Umbilical cord (tissue), 2 donors: ENCODE measurements around the gene SNRPD2. TPM values are rescaled to one million over a fixed set of nuclear protein-coding genes. Genes with fewer than 3 reads are reported as not detected.
"Not testable (repeated sequence)": the region's sequence is repeated elsewhere in the genome, so short reads cannot be mapped to it uniquely, and the experiment has no call there.

Source experiments
- DNase-seq: peaks from one replicate; pipeline ENCODE4 v3.0.0-alpha.2; 2015; ENCODE audit warnings: low spot score
- total RNA-seq: library from RNA; depleted of rRNA; stranded (reverse); fragments of >200 nt; gene quantifications from one replicate; pipeline ENCODE4 v1.2.3, GENCODE V29; 2014; ENCODE audit warnings: low replicate concordance; ENCODE audit not compliant: insufficient read depth

SNRPD2 gene
- total RNA-seq: 108 TPM

GRCh38 chr19:45691516-45692186 lies at the start of gene SNRPD2:
Gene SNRPD2, minus strand, starts transcription at chr19:45691953. Its CDS starts 65 bp downstream, at chr19:45691888.
- DNase-seq: peak; percentile 98

DNA sequence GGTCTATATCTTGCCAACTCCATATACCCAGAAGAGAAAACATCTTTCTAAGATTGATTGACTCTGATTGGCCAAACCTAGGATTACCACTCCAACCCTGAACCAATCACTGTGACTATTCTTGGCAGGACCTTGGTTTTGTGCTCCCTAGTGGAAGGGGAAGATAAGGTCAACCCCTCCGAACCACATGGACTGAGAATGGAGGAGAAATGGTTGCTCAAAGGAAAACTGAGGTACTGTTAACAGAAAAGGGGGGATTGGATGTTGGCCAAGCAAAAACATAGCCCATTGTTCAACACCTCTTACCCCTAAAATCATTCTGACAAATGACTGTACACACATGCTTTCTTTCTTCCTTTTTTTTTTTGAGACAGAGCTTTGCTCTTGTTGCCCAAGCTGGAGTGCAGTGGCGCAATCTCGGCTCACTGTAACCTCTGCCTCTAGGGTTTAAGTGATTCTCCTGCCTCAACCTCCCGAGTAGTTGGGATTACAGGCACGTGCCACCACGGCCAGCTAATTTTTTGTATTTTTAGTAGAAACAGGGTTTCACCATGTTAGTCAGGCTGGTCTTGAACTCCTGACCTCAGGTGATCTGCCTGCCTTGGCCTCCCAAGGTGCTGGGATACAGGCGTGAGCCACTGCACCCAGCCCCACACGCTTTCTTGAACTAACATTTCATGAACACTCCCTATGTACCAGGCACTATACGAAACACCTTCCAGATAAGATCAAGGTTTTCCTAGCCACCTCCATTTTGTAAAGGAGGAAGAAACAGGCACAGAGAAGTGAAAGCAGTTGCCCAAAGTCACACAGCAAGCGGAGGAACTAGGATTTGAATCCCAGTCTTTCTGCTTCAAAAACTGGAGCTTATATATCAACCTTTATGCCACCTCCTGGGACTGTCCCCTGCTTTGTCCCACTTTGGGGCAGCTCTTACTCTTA lies 48.0 kb upstream of the SNRPD2 start:
- no peak for DNase-seq

DNA sequence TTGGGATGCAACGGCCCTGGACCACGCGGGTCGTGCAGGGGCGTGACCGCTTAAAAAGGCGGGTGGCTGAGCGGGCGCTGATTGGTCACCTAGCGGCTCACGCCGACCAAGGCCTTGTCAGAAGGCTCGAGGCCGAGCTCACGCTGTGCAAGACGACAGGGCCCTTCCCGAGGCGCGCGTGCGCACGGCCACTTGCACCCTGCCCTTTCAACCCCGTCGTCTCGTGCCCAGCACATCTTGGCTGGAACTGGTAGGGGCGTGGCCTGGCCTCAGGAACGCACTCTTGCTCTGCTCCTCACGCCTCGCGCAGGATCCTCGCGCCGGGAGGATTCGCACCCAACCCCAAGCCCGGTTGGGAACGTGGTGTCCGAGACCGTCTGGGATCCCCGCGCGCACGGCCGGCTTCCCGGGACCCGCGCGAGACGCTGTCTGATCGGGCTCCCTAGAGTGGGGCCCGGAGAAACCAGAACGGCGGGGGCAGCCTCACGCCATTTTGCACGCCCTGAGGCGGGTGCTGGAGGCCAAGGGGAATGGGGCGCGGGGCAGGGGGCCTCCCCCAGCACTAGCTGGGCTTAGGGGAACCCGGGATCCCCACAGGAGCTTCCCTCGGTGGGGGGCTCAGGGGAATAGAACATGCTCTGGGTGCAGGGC lies 41.5 kb upstream of the SNRPD2 start, which contains the start of gene MEIOSIN:
Gene MEIOSIN (plus strand): TSS at position 280 of the 651 bp plus-strand sequence. CDS start 1,938 bp downstream, outside the sequence.
- DNase-seq: no peak

GRCh38 chr19:45730368-45731288 lies 38.9 kb upstream of the SNRPD2 start, which contains the start of gene FBXO46:
Gene FBXO46, minus strand, starts transcription at chr19:45730896. Its CDS starts 17,401 bp downstream, at chr19:45713495.
- DNase-seq: peak; percentile 99

- DNase-seq: no peak
Measured at GRCh38 chr19:45729800-45730290, 38.1 kb upstream of the SNRPD2 start.

DNA sequence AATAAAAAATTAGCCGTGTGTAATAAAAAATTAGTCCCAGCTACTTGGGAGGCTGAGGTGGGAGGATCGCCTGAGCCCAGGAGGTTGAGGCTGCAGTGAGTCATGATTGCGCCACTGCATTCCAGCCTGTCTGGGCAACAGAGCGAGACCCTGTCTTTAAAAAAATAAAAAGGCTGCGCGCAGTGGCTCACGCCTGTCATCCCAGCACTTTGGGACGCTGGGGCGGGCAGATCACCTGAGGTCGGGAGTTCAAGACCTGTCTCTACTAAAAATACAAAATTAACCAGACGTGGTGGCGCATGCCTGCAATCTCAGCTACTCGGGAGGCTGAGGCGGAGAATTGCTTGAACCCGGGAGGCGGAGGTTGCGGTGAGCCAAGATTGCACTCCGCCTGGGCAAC lies 36.9 kb upstream of the SNRPD2 start:
- DNase-seq: not testable (repeated sequence)

- DNase-seq: not testable (repeated sequence)
Measured at GRCh38 chr19:45720065-45720464, 28.3 kb upstream of the SNRPD2 start.

DNA sequence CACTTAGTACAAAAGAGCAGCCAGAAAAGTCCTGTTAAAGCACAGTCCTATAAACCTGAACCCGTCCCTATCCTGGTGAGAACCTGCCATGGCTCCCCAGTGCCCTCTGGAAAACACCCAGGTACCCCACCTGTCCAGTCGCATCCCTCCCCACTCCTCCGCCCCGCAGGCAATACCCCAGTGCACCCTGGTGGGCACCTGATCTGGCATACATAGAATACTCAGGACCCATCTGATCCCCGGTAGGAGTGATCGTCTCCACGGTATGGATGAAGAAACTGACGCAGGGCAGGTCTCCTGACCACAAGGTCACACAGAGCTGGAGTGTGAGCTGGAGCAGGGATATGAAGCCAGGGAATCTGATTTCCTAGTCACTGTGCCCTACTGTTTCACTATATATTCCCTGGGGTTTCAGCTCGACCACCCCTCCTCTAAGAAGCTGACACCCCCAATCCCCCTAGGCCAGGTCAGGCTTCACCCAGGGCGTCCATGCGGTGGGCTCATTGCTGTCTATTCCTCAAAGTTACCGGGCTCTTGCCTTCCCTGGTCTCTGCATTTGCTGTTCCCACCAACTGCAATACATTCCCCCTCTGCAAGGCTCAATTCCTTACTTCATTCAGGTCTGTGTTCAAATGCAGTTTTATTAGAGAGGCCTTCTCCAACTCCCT lies 26.4 kb upstream of the SNRPD2 start:
- no peak for DNase-seq

DNA sequence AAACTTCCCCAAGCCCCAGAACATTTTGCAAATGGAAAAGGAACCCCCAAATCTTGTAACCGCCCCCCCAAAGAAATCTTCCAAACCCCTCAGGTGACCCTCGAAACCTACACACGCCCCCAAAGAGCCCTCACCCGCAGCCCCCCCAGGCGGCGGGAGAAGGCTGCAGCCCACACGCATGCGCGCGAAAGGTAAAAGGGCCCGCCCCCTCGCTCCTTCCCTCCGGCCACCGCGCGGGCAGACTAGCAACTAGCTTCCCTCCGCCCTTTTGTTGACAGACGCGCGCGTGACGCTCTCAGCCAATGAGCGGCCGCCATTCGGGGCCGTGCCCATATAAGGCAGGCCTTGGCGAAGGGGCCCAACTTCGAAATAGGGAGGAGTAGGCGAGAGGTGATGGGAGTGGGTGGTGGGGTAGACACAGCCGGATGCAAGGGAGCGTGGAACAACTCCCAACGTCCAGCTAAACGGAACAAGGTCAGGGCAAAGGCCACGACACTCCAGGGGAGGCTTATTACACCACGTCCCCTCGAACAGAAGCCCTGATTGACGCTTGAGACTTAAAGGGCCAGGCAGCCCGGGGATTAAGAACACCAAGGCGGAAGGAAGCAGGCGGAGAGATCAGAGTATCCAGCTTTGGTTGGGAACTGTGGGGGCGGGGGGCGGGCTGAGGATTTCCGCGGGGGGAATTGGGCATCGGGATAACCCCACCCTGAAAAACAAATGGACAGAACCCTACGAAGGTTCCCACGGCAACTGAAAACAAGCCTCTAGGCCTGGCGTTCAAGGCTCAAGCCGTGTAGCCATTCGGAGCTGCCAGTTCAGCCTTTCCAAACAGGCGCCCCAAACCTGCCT lies 25.6 kb upstream of the SNRPD2 start:
- peak; percentile 99 for DNase-seq

GRCh38 chr19:45716359-45717130 lies 24.8 kb upstream of the SNRPD2 start:
- DNase-seq: no peak

- no peak for DNase-seq
Measured at GRCh38 chr19:45715139-45715538, 23.4 kb upstream of the SNRPD2 start.

GRCh38 chr19:45713141-45713540 lies 21.4 kb upstream of the SNRPD2 start:
- no peak for DNase-seq

GRCh38 chr19:45712699-45713067 lies 20.9 kb upstream of the SNRPD2 start:
- no peak for DNase-seq

DNA sequence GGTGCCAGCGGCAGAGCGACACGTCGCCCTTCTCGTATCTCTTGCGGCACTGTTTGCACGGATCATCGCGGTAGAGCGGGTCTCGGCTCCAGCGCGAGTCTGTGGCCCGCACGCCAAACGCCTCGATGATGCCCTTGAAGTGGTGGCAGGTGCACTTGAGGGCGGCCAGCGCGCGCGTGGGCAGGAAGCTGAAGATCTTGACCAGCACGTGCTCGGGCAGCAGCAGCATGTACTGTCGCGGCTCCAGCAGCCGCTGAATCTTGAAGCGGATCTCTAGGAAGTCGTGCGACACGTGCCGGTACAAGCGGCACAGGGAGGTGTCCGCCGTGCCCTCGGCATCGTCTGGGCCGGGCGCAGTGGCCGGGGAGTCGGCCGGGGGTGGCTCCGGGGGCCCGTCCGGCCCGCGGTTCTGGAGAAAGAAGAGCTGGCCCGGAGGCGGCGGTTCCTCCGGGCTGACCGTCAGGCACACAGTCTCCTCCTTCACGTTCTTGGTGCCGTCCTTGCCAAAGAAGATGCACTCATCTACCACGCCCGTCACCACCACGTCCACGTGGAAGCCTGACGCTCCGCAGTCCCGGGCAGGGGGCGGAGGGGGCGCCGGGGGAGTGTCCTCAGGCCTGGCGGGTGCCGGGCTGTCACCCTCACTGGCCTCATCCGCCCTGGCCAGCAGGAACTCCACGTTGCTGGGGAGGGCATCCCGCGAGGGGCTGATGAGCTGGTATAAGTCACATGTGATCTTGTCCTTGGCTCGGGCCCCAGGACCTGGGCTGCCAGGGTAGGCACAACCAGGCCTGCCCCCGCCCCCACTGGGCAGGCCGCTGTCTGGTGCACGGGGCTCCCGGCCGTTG lies 20.3 kb upstream of the SNRPD2 start:
- DNase-seq: no peak

- no peak for DNase-seq
Measured at GRCh38 chr19:45710356-45711130, 18.8 kb upstream of the SNRPD2 start.

DNA sequence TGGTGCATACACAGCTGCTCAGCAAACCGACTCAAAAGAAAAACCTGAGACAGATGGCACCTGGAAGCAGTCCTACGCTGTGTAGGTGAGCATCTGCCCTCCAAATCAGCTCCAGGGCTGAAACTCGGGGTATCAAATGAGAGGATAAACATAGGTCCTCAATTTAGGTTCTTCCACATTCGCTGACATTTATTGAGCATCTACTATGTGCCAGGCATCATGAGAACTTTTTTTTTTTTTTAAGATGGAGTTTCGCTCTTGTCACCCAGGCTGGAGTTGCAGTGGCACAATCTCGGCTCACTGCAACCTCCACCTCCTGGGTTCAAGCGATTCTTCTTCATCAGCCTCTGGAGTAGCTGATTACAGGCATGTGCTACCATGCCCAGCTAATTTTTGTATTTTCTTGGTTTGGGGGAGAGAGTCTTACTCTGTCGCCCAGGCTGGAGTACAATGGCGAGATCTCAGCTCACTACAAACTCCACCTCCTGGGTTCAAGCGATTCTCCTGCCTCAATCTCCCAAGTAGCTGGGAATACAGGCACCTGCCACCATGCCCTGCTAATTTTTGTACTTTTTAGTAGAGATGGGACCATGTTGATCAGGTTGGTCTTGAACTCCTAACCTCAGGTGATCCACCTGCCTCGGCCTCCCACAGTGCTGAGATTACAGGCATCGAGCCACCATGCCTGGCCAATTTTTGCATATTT lies 14.1 kb upstream of the SNRPD2 start:
- no peak for DNase-seq
